Measurements from ENCODE around the gene NAB1.

The NAB1 gene

GRCh38 chr2:190653931-190654330 lies 5.0 kb downstream of the NAB1 start:
- Histone ChIP-seq H3K27ac (no peak overlapping the region), H3K36me3 (replicated peaks) (no peaks in the 10 kb centered on the region), H3K27me3 (replicated peaks) (no peaks in the 10 kb centered on the region), H3K4me3 (ENCODE audit: low read depth, low read length) (no peak overlapping the region)
- in situ Hi-C loops (cut with HindIII; ENCODE audit: low pct_ligation_motif_present, low sequenced_read_pairs), result no loop called here
- TF ChIP-seq CTCF (IDR thresholded peaks at IDR 0.05; ENCODE audit: low read depth, low read length, missing control alignments), result no peak
- DNase-seq, result no peak

GRCh38 chr2:190655113-190655512 lies 6.2 kb downstream of the NAB1 start:
- in situ Hi-C loops (cut with HindIII; ENCODE audit: low pct_ligation_motif_present, low sequenced_read_pairs), result no loop called here
- no peak for DNase-seq
- Histone ChIP-seq H3K27me3 (replicated peaks) (no peaks in the 10 kb centered on the region), H3K36me3 (replicated peaks) (peaks cover 3% of the 10 kb centered on the region), H3K27ac (no peak overlapping the region), H3K4me3 (ENCODE audit: low read depth, low read length) (no peak overlapping the region)
- TF ChIP-seq CTCF (IDR thresholded peaks at IDR 0.05; ENCODE audit: low read depth, low read length, missing control alignments), result no peak

DNA sequence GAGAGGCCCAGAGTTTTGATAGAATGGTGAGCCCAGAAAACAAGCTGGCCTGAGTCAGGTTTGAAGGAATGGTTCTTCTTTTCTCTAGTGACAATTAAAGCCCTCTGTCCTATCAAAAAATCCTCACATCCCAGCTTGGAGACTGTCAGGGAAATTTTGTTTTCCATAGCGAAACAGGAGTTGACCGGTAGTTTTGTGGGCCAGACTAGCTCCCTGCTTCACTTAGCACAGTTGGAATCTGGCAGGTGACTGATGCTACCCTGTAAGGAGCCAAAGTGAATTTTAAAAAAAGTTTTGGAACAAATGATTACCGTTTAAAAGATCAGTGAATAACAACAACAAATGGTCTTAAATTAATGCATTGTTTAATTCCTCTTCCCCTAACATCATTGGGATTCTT lies 6.7 kb downstream of the NAB1 start:
- in situ Hi-C loops (cut with HindIII; ENCODE audit: low pct_ligation_motif_present, low sequenced_read_pairs), result no loop called here
- no peak overlapping the region for H3K27ac ChIP-seq
- TF ChIP-seq CTCF (IDR thresholded peaks at IDR 0.05; ENCODE audit: low read depth, low read length, missing control alignments), result no peak

DNA sequence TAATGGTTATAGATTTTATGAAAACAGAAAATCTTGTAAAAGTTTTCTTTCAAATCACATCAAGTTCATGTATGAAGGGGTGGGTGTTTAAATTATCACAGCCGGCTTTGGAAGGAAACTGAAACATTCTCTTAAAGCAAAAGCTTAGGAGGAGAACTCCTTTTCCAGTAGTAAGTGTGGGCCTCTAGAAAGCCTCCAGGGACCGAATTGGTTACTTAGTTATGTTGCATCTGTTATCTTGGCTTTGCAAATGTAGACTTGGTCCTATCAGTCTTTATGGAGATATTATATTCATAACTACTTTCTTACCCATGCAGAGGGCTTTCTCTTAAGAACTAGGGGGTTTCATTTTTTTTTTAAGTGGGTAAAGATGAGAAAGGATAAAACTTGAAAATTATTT lies 7.4 kb downstream of the NAB1 start:
- H3K36me3 ChIP-seq (replicated peaks), result peaks cover 3% of the 10 kb centered on the region
- in situ Hi-C loops (cut with HindIII; ENCODE audit: low pct_ligation_motif_present, low sequenced_read_pairs), result no loop called here
- no peak for DNase-seq

More for the DNA sequence above, 6.7 kb downstream of the NAB1 start:
- Histone ChIP-seq H3K36me3 (replicated peaks) (peaks cover 3% of the 10 kb centered on the region), H3K4me3 (ENCODE audit: low read depth, low read length) (no peak overlapping the region), H3K27me3 (replicated peaks) (no peaks in the 10 kb centered on the region)
- no peak for DNase-seq

GRCh38 chr2:190657474-190658255 lies 8.8 kb downstream of the NAB1 start:
- H3K27ac ChIP-seq, result no peak overlapping the region
- in situ Hi-C loops (cut with HindIII; ENCODE audit: low pct_ligation_motif_present, low sequenced_read_pairs), result no loop called here
- TF ChIP-seq CTCF (IDR thresholded peaks at IDR 0.05; ENCODE audit: low read depth, low read length, missing control alignments), result no peak
- H3K27me3 ChIP-seq (replicated peaks), result no peaks in the 10 kb centered on the region
- H3K4me3 ChIP-seq (ENCODE audit: low read depth, low read length), result no peak overlapping the region
- H3K36me3 ChIP-seq (replicated peaks), result peaks cover 3% of the 10 kb centered on the region
- DNase-seq, result no peak

More for the DNA sequence above, 7.4 kb downstream of the NAB1 start:
- no peak for TF ChIP-seq CTCF (IDR thresholded peaks at IDR 0.05; ENCODE audit: low read depth, low read length, missing control alignments)
- Histone ChIP-seq H3K27ac (no peak overlapping the region), H3K4me3 (ENCODE audit: low read depth, low read length) (no peak overlapping the region), H3K27me3 (replicated peaks) (no peaks in the 10 kb centered on the region)

- TF ChIP-seq CTCF (IDR thresholded peaks at IDR 0.05; ENCODE audit: low read depth, low read length, missing control alignments), result no peak
- no peaks in the 10 kb centered on the region for H3K27me3 ChIP-seq (replicated peaks)
- no peak for DNase-seq
- in situ Hi-C loops (cut with HindIII; ENCODE audit: low pct_ligation_motif_present, low sequenced_read_pairs), result no loop called here
- H3K36me3 ChIP-seq (replicated peaks), result peaks cover 3% of the 10 kb centered on the region
- H3K27ac ChIP-seq, result no peak overlapping the region
- H3K4me3 ChIP-seq (ENCODE audit: low read depth, low read length), result no peak overlapping the region
Observed at GRCh38 chr2:190659553-190659952, 10.7 kb downstream of the NAB1 start.

Measured in brain microvascular endothelial cell (primary cell).